Measurements from ENCODE around the gene TMEM204. TPM values are rescaled to one million over a fixed set of nuclear protein-coding genes. Genes with fewer than 3 reads are reported as not detected.

TMEM204 gene
- polyA plus RNA-seq, 1 of the 3 experiments (the other 2 are of a cell fraction) = 2.3 TPM

DNA sequence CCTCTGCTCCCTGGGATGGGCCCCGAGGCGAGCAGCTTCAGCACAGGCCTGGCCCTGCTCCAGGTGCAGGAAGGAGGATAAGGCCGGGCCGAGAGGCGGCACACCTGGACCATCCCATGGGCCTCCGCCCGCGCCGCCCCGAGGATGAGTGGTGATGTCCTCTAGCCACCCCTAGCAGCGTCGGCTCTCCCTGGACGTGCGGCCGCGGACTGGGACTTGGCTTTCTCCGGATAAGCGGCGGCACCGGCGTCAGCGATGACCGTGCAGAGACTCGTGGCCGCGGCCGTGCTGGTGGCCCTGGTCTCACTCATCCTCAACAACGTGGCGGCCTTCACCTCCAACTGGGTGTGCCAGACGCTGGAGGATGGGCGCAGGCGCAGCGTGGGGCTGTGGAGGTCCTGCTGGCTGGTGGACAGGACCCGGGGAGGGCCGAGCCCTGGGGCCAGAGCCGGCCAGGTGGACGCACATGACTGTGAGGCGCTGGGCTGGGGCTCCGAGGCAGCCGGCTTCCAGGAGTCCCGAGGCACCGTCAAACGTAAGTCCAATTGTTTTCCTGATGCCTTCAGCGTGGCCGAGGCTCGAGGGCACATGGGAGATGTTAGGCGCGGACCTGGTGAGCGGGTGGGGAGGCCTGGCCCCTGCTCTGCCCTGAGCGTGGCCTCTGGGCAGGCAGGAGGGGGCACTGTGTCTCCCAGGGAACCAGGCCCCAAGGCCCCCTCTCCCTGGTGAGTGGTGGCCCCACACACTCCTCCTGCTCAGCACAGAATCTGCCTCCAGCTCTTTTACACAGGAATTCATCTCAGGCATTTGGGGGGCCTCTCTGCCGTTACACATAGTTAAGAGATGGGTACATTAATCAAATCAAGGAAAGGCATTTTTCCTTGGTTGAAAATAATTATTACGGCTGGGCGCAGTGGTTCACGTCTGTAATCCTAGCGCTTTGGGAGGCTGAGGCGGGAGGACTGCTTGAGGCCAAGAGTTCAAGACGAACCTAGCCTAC is 855 bp downstream of the TMEM204 start:
- DNase-seq = no peak
- TF ChIP-seq SIN3A (IDR thresholded peaks at IDR 0.05; ENCODE audit: borderline replicate concordance, low read depth, low read length) = no peak
- TF ChIP-seq FOXM1 (IDR thresholded peaks at IDR 0.05; ENCODE audit: low read depth) = no peak
- no peak for TF ChIP-seq REST (IDR thresholded peaks at IDR 0.05; ENCODE audit: low read depth, low read length)
- TF ChIP-seq, protein P1, sequence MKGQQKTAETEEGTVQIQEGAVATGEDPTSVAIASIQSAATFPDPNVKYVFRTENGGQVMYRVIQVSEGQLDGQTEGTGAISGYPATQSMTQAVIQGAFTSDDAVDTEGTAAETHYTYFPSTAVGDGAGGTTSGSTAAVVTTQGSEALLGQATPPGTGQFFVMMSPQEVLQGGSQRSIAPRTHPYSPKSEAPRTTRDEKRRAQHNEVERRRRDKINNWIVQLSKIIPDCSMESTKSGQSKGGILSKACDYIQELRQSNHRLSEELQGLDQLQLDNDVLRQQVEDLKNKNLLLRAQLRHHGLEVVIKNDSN (IDR thresholded peaks at IDR 0.05; ENCODE audit: borderline replicate concordance, low read depth) = no peak
- TF ChIP-seq, protein P2, sequence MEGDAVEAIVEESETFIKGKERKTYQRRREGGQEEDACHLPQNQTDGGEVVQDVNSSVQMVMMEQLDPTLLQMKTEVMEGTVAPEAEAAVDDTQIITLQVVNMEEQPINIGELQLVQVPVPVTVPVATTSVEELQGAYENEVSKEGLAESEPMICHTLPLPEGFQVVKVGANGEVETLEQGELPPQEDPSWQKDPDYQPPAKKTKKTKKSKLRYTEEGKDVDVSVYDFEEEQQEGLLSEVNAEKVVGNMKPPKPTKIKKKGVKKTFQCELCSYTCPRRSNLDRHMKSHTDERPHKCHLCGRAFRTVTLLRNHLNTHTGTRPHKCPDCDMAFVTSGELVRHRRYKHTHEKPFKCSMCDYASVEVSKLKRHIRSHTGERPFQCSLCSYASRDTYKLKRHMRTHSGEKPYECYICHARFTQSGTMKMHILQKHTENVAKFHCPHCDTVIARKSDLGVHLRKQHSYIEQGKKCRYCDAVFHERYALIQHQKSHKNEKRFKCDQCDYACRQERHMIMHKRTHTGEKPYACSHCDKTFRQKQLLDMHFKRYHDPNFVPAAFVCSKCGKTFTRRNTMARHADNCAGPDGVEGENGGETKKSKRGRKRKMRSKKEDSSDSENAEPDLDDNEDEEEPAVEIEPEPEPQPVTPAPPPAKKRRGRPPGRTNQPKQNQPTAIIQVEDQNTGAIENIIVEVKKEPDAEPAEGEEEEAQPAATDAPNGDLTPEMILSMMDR (IDR thresholded peaks at IDR 0.05) = no peak; the same call in 1 of the 2 replicates
- no peak for TF ChIP-seq PBX3 (IDR thresholded peaks at IDR 0.05)
- Histone ChIP-seq H3K4me2 (peak overlapping the region; percentile 69; the same call in 1 of the 2 replicates), H3K36me3 (replicated peaks in 1 of 2; ENCODE audit: control insufficient read depth in 1 of 2, insufficient read depth in 2 of 2, low read length in 1 of 2) (peaks cover 0 to 17% of the 10 kb centered on the region in 2 experiments), H3K27ac (ENCODE audit: low read depth in 2 of 2, low read length in 1 of 2) (peak overlapping the region; percentile 50 to 95), H3K27me3 (ENCODE audit: insufficient read depth) (no peaks in the 10 kb centered on the region), H3K9me3 (no peaks in the 10 kb centered on the region), H3K9ac (no peak overlapping the region), H3K4me3 (ENCODE audit: low read depth in 2 of 2, low read length in 1 of 2) (peak overlapping the region in 1 of 2 experiments; percentile 32; a peak in 2 of 4 replicates), H3F3A (replicated peaks; ENCODE audit: insufficient read depth) (no peaks in the 10 kb centered on the region), H2AFZ (ENCODE audit: low read depth) (no peak overlapping the region), H3K9me2 (no peaks in the 10 kb centered on the region), H4K20me1 (ENCODE audit: insufficient read depth) (no peaks in the 10 kb centered on the region), H3K4me1 (ENCODE audit: control insufficient read depth in 1 of 2, insufficient read depth in 2 of 2, low read depth in 1 of 2, low read length in 1 of 2) (peaks cover 5 to 56% of the 10 kb centered on the region in 2 experiments; a peak in 2 of 4 replicates), H3K79me2 (ENCODE audit: insufficient read depth) (no peaks in the 10 kb centered on the region)
- ChIA-PET POLR2A (no interaction called here), CTCF (no interaction called here)
- WGBS (ENCODE audit: low lambda C conversion rate) = 94% methylated on average over 34 of the region's 57 CpGs
